ENCODE data around the gene APOC3.

DNA sequence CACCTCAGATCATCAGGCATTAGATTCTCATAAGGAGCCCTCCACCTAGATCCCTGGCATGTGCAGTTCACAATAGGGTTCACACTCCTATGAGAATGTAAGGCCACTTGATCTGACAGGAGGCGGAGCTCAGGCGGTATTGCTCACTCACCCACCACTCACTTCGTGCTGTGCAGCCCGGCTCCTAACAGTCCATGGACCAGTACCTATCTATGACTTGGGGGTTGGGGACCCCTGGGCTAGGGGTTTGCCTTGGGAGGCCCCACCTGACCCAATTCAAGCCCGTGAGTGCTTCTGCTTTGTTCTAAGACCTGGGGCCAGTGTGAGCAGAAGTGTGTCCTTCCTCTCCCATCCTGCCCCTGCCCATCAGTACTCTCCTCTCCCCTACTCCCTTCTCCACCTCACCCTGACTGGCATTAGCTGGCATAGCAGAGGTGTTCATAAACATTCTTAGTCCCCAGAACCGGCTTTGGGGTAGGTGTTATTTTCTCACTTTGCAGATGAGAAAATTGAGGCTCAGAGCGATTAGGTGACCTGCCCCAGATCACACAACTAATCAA is 2.2 kb downstream of the APOC3 start:
- TF ChIP-seq, protein P1, sequence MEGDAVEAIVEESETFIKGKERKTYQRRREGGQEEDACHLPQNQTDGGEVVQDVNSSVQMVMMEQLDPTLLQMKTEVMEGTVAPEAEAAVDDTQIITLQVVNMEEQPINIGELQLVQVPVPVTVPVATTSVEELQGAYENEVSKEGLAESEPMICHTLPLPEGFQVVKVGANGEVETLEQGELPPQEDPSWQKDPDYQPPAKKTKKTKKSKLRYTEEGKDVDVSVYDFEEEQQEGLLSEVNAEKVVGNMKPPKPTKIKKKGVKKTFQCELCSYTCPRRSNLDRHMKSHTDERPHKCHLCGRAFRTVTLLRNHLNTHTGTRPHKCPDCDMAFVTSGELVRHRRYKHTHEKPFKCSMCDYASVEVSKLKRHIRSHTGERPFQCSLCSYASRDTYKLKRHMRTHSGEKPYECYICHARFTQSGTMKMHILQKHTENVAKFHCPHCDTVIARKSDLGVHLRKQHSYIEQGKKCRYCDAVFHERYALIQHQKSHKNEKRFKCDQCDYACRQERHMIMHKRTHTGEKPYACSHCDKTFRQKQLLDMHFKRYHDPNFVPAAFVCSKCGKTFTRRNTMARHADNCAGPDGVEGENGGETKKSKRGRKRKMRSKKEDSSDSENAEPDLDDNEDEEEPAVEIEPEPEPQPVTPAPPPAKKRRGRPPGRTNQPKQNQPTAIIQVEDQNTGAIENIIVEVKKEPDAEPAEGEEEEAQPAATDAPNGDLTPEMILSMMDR (conservative IDR thresholded peaks at IDR 0.05; ENCODE audit: low read depth, low read length) = no peak
- no peak for TF ChIP-seq MAFK (IDR thresholded peaks at IDR 0.05; ENCODE audit: low read depth, low read length)
- no peak for TF ChIP-seq POLR2A (IDR thresholded peaks at IDR 0.05; ENCODE audit: low read depth, low read length)
- no peak for TF ChIP-seq NFE2L2 (IDR thresholded peaks at IDR 0.05; ENCODE audit: low read depth, low read length)
- no peak for TF ChIP-seq MXI1 (IDR thresholded peaks at IDR 0.05; ENCODE audit: borderline replicate concordance, low read depth, low read length)
- no peak for TF ChIP-seq BHLHE40 (IDR thresholded peaks at IDR 0.05; ENCODE audit: low read depth, low read length)
- TF ChIP-seq, protein P2, sequence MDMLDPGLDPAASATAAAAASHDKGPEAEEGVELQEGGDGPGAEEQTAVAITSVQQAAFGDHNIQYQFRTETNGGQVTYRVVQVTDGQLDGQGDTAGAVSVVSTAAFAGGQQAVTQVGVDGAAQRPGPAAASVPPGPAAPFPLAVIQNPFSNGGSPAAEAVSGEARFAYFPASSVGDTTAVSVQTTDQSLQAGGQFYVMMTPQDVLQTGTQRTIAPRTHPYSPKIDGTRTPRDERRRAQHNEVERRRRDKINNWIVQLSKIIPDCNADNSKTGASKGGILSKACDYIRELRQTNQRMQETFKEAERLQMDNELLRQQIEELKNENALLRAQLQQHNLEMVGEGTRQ (IDR thresholded peaks at IDR 0.05; ENCODE audit: low read depth, low read length) = no peak
